HG03571 (cell line): ENCODE data around the gene HRC.
"Not testable (repeated sequence)": the region's sequence is repeated elsewhere in the genome, so short reads cannot be mapped to it uniquely, and the experiment has no call there.

Experiments used
- ATAC-seq: cut with Tn5 transposase; IDR thresholded peaks from one replicate; pipeline ENCODE4 v1.9.1; 2021; ENCODE audit not compliant: unreplicated experiment

The HRC gene, protein sequence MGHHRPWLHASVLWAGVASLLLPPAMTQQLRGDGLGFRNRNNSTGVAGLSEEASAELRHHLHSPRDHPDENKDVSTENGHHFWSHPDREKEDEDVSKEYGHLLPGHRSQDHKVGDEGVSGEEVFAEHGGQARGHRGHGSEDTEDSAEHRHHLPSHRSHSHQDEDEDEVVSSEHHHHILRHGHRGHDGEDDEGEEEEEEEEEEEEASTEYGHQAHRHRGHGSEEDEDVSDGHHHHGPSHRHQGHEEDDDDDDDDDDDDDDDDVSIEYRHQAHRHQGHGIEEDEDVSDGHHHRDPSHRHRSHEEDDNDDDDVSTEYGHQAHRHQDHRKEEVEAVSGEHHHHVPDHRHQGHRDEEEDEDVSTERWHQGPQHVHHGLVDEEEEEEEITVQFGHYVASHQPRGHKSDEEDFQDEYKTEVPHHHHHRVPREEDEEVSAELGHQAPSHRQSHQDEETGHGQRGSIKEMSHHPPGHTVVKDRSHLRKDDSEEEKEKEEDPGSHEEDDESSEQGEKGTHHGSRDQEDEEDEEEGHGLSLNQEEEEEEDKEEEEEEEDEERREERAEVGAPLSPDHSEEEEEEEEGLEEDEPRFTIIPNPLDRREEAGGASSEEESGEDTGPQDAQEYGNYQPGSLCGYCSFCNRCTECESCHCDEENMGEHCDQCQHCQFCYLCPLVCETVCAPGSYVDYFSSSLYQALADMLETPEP

DNA sequence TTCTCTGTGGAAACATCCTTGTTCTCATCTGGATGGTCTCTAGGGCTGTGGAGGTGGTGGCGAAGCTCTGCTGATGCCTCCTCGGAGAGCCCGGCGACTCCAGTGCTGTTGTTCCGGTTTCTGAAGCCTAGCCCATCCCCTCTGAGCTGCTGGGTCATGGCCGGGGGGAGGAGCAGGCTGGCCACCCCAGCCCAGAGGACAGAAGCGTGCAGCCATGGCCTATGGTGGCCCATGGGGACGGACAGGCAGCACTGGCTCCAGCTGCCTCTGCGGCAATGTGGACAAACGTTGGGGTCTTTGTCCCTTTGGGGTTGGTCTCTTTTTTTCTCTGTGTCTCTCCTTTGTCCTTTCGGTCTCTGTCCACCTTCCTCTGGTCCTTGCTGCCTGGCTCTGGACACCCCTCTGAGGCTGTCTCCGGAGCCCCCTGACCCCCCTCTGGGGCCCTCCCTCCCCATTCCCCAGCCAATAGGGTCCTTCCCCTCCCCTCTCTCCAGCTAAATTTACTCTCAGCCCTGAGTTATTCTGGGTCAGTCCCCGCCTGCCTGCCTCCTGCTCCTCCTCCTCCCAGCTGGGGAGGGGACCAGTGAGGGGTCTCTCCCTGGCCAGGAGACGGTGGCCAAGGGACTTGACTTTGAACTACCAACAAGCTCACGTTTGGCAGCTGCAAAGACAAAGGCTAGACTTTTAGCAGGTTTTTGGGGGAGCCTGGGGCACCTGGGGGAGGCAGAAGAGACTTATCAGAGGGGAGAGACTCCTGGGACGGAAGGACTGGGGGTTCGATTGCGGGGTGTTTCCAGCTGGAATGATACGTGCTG is at the start of gene HRC:
Gene HRC, minus strand, starts transcription at position 392 of the 815 bp plus-strand sequence. Its CDS starts 159 bp downstream, at position 233.
- ATAC-seq: no peak

DNA sequence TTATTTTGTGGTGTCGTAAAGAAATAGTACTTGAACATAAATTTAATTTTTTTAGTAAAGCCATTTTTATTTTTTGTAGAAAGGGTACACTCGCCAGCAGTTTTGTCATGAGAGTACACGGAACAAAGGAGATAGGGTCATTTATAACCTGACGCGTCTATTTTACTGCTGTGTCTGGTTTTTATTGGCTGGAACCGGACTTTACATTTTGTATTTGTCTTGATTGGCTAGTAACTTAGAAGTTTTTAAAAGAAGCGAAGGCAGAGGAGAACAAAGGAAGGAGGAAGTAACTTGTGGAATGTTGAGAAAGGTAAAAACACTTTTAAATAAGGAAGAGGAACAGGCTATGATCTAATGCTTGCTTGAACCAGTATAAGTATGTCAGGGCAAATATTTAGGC is 45.8 kb upstream of the HRC start:
- ATAC-seq: no peak

DNA sequence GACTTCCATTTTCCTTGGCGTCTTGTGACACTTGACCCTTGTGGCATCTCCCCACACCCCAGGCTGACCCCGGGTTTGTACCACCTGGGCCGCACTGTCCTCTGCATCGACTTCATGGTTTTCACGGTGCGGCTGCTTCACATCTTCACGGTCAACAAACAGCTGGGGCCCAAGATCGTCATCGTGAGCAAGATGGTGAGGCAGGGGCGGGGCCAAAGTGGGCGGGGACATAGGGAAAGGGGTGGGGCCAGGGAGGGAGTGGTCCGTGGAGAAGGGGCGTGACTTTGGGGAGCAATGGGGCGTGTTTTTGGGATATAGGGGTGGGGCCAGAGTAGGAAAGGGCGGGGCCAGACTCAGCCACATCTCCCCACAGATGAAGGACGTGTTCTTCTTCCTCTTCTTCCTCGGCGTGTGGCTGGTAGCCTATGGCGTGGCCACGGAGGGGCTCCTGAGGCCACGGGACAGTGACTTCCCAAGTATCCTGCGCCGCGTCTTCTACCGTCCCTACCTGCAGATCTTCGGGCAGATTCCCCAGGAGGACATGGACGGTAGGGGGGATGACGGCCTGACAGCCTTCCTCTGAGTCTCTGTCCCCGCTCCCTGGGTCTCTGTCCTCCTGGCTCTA is 45.2 kb upstream of the HRC start:
- no peak for ATAC-seq

DNA sequence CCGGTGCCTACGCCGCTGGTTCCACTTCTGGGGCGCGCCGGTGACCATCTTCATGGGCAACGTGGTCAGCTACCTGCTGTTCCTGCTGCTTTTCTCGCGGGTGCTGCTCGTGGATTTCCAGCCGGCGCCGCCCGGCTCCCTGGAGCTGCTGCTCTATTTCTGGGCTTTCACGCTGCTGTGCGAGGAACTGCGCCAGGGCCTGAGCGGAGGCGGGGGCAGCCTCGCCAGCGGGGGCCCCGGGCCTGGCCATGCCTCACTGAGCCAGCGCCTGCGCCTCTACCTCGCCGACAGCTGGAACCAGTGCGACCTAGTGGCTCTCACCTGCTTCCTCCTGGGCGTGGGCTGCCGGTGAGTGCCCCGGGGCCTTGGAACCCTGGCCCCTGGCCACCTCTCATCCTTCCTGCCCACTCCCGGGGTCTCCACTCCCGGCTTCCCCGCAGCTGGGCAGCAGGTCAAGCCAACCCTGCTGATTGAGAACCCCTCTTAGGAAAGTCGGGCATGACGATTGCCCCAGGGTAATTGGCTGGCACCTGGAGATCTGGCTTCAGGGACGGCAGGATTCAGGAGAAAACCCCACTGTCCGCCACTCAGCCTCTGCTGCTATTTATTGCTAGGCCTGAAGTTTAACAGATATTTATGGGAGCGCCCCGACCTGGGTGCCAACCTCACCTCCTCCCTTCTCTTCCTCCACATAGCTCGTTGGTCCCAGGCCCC is 41.5 kb upstream of the HRC start:
- no peak for ATAC-seq

DNA sequence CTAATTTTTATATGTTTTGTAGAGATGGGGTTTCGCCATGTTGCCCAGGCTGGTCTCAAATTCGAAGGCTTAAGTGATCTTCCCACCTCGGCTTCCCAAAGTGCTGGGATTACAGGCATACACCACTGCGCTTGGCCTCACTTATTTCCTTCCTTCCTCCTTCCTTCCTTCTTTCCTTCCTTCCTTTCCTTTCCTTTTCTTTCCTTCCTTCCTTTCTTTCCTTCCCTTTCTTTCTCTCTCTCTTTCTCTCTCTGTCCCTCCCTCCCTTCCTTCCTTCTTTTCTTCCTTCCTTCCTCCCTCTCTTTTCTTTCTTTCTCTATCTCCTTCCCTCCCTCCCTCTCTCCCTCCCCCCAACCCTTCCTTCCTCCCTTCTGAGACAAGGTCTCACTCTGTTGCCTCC is 39.2 kb upstream of the HRC start:
- no peak for ATAC-seq

DNA sequence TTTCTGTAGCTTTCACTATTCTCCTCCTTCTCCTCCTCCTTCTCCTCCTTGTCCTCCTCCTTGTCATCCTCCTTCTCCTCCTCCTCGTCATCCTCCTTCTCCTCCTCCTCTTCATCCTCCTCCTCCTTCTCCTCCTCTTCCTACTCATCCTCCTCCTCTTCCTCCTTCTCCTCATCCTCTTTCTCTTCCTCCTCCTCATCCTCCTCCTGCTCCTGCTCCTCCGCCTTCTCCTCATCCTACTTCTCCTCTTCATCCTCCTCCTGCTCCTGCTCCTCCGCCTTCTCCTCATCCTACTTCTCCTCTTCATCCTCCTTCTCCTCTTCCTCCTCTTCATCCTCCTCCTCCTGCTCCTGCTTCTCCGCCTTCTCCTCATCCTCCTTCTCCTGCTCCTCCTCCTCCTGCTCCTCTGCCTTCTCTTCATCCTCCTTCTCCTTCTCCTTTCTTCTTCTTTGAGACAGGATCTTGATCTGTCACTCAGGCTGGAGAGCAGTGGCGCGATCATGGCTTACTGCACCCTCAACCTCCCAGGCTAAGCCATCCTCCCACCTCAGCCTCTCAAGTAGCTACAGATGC is 38.7 kb upstream of the HRC start:
- ATAC-seq: no peak

DNA sequence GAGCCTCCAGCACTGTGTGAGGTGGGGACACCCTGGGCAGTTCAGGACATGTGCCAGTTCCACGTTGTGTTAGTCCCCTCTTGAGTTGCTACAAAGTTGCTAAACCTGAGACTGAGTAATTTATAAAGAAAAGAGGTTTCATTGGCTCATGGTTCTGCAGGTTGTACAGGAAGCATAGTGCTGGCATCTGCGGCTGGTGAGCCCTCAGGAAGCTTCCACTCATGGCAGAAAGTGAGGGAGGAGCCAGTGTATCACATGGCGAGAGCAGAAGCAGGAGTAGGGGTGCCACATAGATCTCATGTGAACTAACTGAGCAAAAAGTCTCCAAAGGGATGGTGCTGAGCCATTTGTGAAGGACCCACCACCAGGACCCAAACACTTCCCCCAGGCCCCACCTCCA is 35.6 kb upstream of the HRC start:
- no peak for ATAC-seq

DNA sequence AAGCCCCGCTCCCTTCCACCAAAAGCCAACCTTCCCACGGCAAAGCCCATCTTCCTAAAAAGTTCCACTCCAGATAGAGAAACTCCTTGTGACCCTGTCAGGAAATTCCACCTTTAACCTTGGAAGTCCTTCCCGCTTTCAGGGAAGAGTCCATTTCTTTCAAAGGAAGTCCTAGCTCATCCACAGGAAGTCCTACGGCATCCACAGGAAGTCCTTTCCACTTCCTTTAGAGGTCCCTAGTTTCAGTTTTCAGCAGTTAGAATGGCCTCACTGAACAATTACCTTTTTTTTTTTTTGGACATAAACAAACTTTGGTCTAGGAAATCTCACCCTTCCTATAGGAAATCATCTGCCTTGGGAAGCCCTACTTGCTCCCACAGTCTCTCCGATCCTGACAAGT is 34.1 kb upstream of the HRC start:
- ATAC-seq: no peak

DNA sequence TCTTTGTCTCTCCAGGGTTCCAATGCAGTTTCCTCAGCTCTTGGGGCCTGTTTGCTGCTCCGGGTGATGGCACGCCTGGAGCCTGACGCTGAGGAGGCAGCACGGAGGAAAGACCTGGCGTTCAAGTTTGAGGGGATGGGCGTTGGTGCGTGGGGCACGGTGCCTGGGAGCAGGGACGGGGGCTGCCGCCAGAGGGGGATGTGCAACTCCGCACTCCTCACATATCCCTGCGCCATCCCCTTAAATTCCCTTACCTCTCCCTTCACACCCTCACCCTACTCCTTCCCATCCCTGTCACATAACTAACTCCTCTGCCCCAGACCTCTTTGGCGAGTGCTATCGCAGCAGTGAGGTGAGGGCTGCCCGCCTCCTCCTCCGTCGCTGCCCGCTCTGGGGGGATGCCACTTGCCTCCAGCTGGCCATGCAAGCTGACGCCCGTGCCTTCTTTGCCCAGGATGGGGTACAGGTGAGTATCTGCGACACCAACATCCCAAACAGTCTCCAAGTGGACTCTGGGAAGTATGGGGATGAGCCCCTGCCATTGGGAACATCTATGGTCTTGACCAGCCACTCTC is 33.5 kb upstream of the HRC start:
- no peak for ATAC-seq

DNA sequence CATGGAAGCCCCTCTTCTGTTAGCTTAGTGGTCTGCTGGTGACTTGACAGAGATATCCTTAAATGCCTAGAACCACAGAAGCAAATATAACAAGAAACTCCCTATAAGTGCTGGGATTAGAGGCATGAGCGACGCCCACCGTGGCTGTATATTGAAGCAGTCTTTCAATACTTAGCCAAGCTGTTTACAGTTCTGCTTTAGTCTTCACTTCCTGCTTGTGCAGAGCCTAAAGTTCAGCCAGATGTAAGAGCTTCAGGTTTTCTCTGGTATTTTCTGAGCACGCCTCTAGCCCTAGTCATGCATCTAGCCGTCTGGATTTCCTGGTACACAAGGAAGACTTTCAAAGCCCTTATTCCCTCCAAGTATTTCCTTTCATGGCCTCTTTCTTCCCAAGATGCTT is 30.9 kb upstream of the HRC start:
- ATAC-seq: no peak

DNA sequence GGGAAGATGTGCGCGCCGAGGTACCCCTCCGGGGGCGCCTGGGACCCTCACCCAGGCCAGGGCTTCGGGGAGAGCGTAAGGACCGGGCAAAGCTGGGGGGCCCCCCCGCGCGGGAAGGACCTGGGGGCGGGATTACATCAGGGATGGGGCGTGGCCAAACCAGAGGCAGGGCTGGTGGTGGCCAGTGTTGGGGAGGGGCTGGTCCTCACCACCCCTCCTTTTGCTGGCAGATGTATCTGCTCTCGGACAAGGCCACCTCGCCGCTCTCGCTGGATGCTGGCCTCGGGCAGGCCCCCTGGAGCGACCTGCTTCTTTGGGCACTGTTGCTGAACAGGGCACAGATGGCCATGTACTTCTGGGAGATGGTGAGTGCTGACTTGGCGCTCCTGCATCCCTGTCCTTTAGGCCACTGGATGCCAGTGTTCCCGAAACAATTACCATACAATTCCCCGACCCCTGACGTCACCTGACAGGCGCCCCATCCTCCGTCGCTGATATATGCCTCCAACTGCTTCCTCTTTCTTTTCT is 27.7 kb upstream of the HRC start:
- ATAC-seq: no peak

DNA sequence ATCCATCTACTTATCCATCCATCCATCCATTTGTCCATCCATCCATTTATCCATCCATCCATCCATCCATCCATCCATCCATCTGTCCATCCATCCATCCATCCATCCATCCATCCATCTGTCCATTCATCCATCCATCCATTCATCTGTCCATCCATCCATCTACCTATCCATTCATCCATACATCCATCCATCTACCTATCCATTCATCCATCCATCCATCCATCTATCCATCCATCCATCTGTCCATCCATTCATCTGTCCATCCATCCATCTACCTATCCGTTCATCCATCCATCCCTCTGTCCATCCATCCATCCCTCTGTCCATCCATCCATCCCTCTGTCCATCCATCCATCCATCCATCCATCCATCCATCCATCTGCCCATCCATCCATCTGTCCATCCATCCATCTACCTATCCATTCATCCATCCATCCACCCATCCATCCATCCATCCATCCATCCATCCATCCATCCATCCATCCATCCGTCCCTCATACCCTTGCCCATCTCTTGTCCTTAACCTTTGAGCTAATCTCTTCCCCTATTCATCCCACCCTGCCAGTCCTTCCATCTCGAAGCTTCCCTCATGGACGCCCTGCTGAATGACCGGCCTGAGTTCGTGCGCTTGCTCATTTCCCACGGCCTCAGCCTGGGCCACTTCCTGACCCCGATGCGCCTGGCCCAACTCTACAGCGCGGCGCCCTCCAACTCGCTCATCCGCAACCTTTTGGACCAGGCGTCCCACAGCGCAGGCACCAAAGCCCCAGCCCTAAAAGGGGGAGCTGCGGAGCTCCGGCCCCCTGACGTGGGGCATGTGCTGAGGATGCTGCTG is 27.0 kb upstream of the HRC start:
- not testable (repeated sequence) for ATAC-seq

DNA sequence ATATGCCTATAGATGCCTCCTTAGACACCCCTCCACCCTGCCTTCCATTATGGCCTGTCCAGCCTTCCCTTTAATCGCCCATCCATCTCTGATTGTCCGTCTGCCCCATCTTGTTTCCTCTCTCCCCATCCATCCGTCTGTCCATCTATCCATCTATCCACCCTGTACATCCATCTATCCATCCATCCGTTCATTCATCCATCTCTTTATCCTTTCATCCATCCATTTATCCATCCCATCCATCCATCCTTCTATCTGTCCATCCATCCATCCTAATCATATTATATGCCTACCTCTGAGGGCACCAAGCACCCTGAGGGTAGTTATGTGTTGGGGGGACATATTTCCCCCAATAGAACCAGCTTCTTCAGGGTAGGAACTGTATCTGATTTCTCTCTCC is 25.5 kb upstream of the HRC start:
- ATAC-seq: no peak

DNA sequence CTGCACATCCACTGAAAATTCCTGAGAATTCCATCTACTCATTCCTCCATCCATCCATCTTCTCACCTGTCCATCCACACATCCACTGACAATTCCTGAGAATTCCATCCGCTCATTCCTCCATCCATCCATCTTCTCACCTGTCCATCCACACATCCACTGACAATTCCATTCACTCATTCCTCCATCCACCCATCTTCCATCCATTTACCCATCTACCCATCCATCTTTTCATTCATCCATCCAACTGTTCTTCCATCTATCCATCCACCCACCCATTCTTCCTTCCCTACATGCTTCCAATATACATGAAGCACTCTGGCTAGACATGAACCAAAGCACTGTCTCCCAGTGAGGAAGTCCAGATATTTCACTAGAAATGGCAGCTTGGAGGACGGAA is 18.0 kb upstream of the HRC start:
- no peak for ATAC-seq

DNA sequence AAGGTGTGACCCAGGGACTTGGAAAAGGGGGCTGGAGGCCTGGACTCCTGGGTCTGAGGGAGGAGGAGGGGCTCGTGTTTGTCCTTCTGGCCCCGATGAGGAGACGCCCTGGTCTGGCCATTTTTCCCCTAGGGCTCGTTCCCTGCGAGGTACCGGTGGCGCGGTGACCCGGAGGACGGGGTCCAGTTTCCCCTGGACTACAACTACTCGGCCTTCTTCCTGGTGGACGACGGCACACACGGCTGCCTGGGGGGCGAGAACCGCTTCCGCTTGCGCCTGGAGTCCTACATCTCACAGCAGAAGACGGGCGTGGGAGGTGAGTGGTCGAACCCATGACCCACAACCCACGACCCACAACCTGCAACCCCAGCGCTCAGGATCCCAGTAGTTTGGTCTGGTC is 13.2 kb upstream of the HRC start:
- no peak for ATAC-seq

DNA sequence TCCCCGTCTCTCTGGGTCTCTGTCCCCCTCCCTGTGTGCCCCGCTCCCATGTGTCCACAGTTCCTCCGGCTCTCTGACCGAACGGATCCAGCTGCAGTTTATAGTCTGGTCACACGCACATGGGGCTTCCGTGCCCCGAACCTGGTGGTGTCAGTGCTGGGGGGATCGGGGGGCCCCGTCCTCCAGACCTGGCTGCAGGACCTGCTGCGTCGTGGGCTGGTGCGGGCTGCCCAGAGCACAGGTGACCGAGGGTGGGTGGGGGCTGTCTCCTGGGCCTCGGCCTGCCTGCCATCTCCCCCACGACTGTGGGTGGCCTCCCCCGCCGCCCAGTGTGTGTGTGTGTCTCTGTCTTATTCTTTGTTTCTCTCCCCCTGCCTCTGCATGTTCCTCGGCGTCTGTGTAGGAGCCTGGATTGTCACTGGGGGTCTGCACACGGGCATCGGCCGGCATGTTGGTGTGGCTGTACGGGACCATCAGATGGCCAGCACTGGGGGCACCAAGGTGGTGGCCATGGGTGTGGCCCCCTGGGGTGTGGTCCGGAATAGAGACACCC is 12.7 kb upstream of the HRC start:
- ATAC-seq: no peak

DNA sequence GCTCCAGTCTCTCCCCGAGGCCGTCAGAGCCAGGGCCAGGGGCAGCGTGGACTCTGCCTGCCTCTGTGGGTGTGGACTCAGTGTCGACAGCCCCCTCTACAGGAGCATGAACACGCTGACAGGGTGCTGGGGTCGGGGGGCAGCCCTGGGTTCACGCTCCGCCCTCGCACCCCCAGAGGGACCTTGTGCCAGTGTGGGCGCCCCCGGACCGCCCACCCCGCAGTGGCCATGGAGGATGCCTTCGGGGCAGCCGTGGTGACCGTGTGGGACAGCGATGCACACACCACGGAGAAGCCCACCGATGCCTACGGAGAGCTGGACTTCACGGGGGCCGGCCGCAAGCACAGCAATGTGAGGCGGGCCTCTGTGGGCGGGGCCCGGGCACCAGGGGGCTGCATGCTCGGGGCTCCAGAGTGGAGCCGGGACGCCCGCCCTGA is 10.7 kb upstream of the HRC start:
- no peak for ATAC-seq

DNA sequence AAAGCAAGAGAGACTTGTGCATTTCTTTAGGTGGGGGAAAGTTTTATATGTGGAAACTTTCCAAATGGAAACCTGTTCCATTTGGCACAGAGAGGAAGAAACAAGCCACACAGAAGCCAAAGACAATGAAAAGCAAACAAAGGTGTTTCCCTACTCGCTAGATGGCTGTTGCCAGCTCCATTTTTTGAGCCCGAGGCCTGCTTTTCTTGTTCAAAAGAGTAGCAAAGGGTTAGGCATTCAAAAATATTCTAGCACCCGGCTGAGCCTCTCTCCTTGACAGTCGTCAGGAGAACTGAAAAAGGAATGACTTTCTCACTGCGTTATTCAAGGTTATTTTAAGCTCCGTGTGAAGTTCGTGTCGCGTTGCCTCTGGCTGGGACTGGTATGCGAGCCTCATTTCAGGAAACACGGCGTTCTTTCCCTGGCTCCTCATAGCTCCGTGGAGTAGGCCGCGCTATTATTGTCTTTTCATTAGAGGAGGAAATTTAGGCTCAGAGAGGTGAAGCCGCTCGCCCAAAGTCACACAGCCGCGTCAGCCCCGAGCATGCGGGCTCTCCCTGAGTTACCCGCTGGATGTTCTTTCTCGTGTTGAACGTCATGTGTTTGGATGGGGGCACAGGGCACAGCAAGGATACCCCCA is 10.0 kb upstream of the HRC start:
- ATAC-seq: no peak
